Epidermal melanocyte (primary cell): ENCODE measurements around the gene FCHO2.

Experiments used
- DNase-seq: peaks from one replicate; pipeline ENCODE4 v3.0.0; 2011; ENCODE audit warnings: low spot score; ENCODE audit not compliant: insufficient read length

The FCHO2 gene

DNA sequence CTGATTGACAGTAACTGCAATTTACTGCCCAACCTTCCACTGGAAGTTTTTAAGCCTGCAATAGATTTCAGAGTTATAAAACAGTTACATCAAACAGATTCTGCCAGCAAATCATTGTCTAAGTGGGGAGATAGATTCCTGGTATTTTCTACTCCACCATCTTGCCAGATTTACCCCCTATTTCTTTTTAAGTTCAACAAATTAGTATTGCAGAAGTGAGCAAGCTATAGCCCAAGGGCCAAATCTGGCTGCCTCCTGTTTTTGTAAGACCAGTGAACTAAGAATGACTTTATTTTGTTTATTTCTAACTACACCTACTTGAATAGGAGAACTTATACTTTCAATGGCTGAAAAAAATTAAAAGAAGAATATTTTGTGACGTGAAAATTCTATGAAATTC, 155.7 kb downstream of the FCHO2 start:
- no peak for DNase-seq

DNA sequence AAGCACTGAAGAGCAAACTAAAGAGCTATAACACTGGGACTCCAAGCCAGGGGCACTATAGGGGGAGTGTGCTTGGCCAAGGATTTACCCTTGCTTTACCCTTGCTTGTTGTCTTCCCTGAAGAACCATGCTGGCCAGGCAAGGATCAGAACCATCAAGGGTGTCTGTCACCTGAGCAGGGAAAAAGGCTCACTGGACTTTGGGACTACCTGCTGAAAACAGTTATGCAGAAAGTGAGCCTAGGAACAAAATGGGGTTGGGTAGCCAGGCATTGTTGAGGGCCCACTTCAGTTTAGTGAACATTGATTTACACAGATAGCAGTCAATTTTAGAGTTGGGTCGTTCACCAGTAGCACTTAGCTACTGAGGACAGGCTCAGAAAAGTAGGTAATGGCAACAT, 156.5 kb downstream of the FCHO2 start:
- no peak for DNase-seq

GRCh38 chr5:73114044-73114688, 158.3 kb downstream of the FCHO2 start:
- DNase-seq = no peak

DNA sequence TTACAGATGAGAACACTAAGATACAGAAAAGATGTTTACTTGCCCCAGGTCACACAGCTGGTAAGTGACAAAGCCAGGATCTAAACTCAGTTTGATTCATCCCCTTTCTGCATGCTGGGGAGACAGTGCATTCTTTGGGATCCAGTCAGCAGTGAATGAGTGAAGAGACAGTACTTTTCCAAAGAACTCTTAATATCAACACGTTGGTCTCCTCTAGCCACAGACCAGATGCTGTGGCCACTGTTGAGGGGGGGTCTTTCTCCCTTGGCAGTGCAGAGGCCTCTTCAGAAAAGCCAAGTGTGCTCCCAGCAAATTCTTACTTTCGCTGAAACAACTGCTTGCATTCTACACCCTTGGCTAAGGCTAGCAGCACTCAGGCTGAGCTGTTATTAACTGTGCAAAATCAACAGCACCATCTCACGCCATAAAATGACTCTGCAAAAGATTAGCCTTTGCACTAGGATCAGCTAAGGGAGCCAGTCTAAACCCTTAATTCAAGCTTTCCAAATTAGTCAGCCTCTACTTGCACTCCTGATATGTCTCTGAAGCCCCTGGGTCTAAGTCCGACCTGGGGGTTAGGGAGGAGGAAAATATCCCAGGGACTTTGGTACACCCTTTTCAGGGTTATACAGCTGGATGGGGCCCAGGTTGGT, 159.7 kb downstream of the FCHO2 start:
- DNase-seq = peak; percentile 86

DNA sequence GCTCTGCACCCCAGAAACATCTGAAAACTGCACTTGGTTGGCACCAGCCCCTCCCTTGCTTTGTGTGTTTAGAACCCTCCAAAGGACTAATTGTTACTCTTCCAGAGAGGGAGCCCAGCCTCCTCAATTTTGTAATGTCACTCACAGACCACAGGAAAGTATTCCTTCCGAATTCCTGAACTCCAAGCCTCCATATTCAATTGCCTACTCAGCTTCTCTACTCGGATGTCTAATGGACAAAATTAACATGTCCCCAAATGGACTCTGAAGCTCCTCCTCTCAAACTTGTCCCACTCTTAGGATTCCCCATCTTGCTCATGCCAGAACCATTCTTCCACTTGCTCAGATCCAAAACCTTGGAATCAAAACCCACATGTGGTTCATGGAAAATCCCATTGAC, 160.7 kb downstream of the FCHO2 start:
- DNase-seq = no peak

DNA sequence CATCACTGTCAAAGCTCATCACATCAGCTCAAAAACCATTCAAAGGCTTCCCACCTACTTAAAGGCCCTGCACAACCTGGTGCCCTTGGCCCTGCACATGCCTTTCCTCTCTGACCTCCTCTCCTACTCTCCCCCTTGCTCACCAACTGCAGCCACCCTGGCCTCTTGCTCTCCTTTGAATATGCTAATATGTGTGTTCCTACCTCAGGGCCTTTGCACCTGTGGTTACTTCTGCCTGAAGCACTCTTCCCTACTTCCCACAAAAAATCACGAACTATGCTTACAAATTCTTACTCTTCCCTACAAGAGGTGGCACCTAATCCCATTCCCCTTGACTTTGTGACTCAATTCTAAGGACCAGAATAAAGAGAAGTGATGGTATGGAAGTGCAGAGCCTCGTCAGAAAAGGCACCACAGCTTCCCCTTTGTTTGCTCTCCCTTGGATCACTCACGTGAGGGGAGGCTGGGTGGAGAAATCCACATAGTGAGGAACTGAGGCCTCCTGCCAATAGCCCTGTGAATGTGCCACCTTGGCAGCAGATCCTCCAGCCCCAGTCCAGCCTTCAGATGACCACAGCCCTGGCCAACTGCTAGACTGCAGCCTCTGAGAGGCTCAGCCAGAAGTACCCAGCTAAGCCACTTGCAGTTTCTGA, 161.4 kb downstream of the FCHO2 start:
- DNase-seq = no peak

GRCh38 chr5:73118391-73118973, 162.6 kb downstream of the FCHO2 start:
- no peak for DNase-seq

GRCh38 chr5:73119451-73120157, 163.8 kb downstream of the FCHO2 start:
- DNase-seq = no peak

DNA sequence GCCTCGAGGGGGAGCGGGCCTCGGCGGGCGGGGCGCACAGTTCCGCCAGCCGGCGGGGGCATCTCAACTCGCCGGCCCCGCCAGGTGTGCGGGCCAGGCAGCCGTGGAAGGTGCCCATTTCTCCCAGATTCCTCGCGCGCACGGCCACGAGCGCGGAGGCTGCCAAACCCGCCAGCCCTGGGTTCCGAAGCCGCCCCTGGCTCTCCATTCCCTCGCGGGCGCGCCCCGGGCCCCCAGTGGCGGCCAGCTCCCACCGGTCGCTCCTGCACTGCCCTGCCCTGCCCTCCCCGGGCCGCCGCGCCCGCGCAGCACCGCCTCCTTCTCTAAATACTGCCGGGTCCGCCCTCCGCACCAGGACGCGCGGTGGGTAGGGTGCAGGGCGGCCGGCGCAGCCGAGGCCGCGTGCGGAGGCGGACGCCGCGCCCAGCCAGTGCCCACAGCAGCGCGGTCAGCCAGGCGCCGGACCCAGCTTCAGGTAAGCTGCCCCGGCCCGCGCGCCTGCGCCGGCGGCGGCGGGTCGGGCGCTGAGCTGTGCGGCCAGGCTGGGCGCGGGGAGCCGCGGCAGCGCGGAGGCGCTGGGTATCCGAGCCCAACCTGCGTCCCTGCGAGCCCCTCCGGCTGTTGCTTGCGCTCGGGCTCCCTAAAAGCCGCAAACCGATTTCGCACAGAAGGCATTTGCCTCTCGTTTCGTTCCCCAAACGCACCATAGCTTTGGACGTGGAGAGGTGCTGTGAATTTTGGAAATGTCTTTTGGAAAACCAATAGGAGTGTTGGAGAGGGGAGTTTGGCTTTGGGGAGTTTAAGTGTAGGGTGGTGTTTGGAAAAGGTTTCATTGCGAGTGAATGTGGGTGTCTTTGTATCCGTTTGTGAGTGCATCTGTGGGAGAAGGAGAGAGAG, 164.6 kb downstream of the FCHO2 start, which contains the start of gene TMEM171:
TSS of gene TMEM171 (plus strand) at position 354 of the 897 bp plus-strand sequence. CDS start 2,799 bp downstream, outside the sequence.
- DNase-seq = no peak

GRCh38 chr5:73121119-73121463, 165.2 kb downstream of the FCHO2 start:
- no peak for DNase-seq

DNA sequence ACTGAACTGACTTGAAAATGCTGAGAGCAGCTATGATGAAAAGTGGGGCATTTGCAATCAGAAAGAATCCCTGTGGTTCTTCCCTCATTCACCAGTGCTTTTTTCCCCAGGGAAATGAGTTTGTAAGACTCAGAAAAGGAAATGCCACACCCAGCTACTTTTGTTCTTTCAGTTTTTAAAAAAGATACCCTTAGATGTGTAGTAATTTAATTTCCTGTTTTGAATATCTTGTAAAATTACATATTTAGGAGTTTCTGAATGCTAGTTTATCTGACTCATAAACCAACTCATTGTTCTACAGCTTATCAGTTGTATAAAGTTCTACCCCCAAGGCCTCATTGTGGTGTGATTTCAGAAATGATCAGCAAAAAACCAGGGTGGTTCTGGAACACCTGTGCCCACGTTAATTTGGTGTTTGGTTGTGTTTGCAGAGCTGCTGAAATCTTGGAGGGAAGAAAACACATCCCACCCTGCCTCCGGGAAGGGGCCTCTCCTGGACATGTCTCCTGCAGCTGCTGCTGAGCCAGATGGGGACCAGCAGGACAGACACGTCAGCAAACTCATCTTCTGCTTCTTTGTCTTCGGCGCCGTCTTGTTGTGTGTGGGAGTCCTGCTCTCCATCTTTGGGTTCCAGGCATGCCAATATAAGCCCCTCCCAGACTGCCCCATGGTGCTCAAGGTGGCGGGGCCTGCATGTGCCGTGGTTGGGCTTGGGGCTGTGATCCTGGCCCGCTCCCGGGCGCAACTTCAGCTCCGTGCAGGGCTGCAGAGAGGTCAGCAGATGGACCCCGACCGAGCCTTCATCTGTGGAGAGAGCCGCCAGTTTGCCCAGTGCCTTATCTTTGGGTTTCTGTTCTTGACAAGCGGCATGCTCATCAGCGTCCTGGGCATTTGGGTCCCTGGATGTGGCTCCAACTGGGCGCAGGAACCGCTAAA, 167.3 kb downstream of the FCHO2 start:
- DNase-seq = no peak

DNA sequence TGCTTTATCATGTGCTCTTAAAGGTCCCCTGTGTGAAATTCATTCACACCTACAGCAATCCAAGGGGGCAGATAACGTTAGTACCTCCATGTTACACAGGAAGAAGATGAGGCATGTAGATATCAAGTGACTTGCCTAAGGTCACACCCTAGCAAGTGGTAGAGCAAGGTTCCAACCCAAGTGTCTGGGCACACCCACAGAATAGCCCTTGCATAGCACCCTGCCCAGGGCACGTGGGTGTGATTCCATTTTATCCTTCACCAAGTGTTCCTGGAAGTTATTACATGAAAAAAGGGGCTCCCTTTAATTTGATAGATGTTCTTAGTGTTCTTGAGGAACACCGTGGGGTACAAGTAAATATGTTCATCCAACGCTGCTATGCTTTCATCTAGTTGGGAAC, 169.4 kb downstream of the FCHO2 start:
- no peak for DNase-seq

GRCh38 chr5:73126381-73126780, 170.5 kb downstream of the FCHO2 start:
- DNase-seq = no peak

DNA sequence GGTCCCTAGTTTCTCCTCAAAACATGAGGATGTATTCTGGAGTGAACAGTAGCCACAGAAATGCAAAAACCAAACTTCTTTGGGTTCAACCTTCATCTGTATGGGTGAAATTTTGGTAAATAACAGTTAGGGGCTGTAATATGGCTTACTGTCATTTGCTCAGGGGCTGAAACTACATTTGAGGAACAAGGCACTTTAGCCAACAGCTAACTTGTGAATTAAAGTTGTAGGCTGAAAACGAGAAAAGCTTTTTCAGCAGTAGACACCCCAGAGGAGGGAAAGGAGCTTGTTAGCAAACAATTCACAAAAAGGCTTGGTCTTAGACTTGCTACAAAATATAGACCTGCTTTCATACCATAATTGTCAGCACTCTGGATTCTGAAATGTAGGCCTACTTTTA, 171.1 kb downstream of the FCHO2 start:
- no peak for DNase-seq

GRCh38 chr5:73129143-73129542, 173.3 kb downstream of the FCHO2 start:
- no peak for DNase-seq

DNA sequence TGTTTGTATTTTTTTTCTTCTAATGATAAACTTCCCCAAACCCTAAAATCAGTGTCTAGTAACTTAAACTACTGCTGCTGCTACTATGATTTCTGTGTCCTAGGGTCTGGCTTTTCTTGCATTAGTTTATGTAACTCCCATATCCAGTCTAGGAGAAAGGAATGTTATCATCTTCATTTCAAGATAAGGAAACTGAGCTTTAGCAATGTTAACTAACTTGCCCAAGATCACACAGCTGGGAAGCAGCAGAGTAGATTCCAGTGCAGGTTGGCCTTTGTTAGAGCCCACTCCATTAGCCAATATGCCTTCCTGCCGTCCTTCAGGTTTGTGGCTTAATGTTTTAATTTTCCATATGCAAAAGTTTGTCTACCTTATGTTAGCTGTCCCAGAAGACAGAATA, 175.0 kb downstream of the FCHO2 start:
- no peak for DNase-seq

- no peak for DNase-seq
Measured at GRCh38 chr5:73131711-73132425, 176.0 kb downstream of the FCHO2 start.

DNA sequence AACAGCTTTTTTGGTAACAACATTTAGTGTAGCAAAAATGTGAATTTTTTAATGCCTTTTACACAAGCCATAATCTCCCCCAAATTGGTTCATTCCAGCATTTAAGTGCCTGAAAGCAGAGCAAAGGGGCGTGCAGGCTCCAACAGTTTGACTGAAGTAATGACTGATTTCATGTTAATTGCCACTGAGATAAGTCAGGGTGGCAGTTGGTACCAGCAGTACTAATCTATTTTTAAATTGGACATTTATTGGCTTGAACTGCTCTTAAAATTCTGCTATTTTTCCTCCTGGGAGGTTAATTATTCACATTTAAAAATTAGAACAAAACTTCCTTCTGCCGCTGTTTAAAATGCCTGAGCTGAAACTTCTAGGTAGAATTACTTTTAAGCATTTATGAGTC, 176.9 kb downstream of the FCHO2 start:
- DNase-seq = no peak

GRCh38 chr5:73135021-73135420, 179.2 kb downstream of the FCHO2 start:
- DNase-seq = no peak
